DND-41 (cell line): Measurements from ENCODE around the gene SLC17A6.
A peak's percentile ranks its signal among the peaks of the same experiment; 100 is the strongest.

Experiments used
- ATAC-seq: fragments of 200-7000 bp; cut with Tn5 transposase; 3 replicates; pipeline ENCODE4 v1.9.1; 2021; ENCODE audit warnings: low read depth; ENCODE audit not compliant: insufficient read depth
- DNase-seq: peaks from one replicate; pipeline ENCODE4 v3.0.0-alpha.2; 2020
- H2AFZ ChIP-seq: 2 replicates; pipeline ENCODE4 v1.6.0; 2012; ENCODE audit warnings: low read depth, low read length
- H3K27ac ChIP-seq: 2 replicates; pipeline ENCODE4 v1.5.1; 2012; ENCODE audit warnings: low read length, inconsistent platforms
- H3K27me3 ChIP-seq: fragments of 200-600 bp; sonication (generic); 2 replicates; pipeline ENCODE4 v1.6.0; 2012; ENCODE audit warnings: low read length, mild to moderate bottlenecking, inconsistent platforms; ENCODE audit not compliant: insufficient read depth, poor library complexity
- H3K36me3 ChIP-seq: 2 replicates; pipeline ENCODE4 v1.5.1; 2012; ENCODE audit warnings: low read length, inconsistent platforms; ENCODE audit not compliant: insufficient read depth
- H3K4me1 ChIP-seq: 2 replicates; pipeline ENCODE4 v1.5.1; 2012; ENCODE audit warnings: mild to moderate bottlenecking, low read length; ENCODE audit not compliant: insufficient read depth
- H3K4me2 ChIP-seq: 2 replicates; pipeline ENCODE4 v1.6.0; 2012; ENCODE audit warnings: mild to moderate bottlenecking, moderate library complexity, low read length, inconsistent platforms; ENCODE audit not compliant: insufficient read depth
- H3K4me3 ChIP-seq, 2 experiments: fragments of 200-600 bp in 1 of 2; shearing (Covaris generic) in 1 of 2; 2 replicates each; pipeline ENCODE4 v1.5.1; 2012 to 2016; ENCODE audit warnings: inconsistent platforms in 2 of 2, low read length in 2 of 2, mild to moderate bottlenecking in 2 of 2, low read depth in 1 of 2, moderate library complexity in 1 of 2
- H3K79me2 ChIP-seq: 2 replicates; pipeline ENCODE4 v1.6.0; 2012; ENCODE audit warnings: low read length, inconsistent platforms; ENCODE audit not compliant: insufficient read depth
- H3K9ac ChIP-seq: 2 replicates; pipeline ENCODE4 v1.6.0; 2012; ENCODE audit warnings: low read depth, mild to moderate bottlenecking, inconsistent platforms, low read length, moderate library complexity
- H3K9me3 ChIP-seq: 2 replicates; pipeline ENCODE4 v1.5.1; 2012; ENCODE audit warnings: low read length, moderate library complexity, mild to moderate bottlenecking, inconsistent platforms; ENCODE audit not compliant: insufficient read depth, severe bottlenecking
- H4K20me1 ChIP-seq: 2 replicates; pipeline ENCODE4 v1.6.0; 2012; ENCODE audit warnings: low read length; ENCODE audit not compliant: insufficient read depth
- EZH2 ChIP-seq: IDR thresholded peaks from 3 replicates; pipeline ENCODE4 v1.6.1; 2012; ENCODE audit warnings: borderline replicate concordance, low read depth, mild to moderate bottlenecking, moderate library complexity, low read length, inconsistent platforms; ENCODE audit not compliant: severe bottlenecking
- TF ChIP-seq, protein P1 (sequence below): IDR thresholded peaks from 2 replicates; pipeline ENCODE4 v1.5.1; 2012; ENCODE audit warnings: borderline replicate concordance, low read length, moderate library complexity, mild to moderate bottlenecking; ENCODE audit not compliant: poor library complexity, severe bottlenecking; ENCODE audit errors: extremely low read depth

SLC17A6 gene

DNA sequence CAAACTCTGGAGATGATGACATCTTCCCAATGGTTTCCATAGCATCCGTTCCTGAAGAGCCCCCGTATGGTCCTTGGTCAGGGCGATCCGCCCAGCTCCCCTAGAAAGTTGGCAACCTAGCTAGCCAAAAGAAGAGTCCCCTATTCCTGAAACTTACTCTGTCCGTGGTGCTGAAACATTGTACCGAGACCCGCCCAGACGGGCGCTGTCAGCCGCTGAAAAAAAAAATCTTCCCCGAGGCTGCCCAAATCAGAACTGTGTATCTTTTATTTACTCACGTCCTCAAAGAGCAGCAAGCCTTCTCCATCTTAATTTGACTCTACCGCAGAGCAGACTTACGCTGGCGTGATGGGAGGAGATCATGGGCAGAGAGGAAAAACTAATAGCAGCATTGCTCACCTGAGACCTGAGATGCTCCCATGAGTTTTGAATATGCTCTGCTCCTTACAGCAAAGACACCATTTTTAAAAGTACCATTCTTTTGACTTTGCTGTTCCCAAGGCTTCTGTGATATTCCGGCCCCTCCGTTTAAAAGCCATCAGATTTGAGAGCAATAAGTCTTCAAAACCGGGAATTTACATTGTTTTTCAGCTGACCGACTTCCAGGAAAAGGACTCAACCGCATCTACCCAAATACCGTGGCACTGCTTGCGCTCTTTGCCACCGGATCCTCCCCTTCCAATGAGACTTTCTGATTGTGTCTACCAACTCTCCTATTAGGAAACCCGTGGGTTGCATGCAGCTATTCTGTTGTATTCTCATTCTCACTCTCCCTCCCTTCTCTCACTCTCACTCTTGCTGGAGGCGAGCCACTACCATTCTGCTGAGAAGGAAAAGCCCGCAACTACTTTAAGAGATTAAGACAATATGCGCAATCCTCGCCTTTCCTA lies at the start of gene SLC17A6:
Gene SLC17A6, plus strand, starts transcription at position 786 of the 890 bp plus-strand sequence. CDS start 153 bp downstream, outside the sequence.
- Histone ChIP-seq H3K9me3 (no peaks in the 10 kb centered on the region), H3K9ac (no peak within 1 kb of the TSS), H3K27ac (no peak within 1 kb of the TSS), H3K4me3 (no peak within 1 kb of the TSS), H3K27me3 (no peaks in the 10 kb centered on the region), H3K79me2 (no peaks in the 10 kb centered on the region), H2AFZ (no peak within 1 kb of the TSS), H4K20me1 (peaks cover 2% of the 10 kb centered on the region; the same call in 1 of the 2 replicates), H3K4me1 (no peaks in the 10 kb centered on the region), H3K36me3 (no peaks in the 10 kb centered on the region), H3K4me2 (no peak within 1 kb of the TSS)
- TF ChIP-seq EZH2 = no peak
- TF ChIP-seq, protein P1, sequence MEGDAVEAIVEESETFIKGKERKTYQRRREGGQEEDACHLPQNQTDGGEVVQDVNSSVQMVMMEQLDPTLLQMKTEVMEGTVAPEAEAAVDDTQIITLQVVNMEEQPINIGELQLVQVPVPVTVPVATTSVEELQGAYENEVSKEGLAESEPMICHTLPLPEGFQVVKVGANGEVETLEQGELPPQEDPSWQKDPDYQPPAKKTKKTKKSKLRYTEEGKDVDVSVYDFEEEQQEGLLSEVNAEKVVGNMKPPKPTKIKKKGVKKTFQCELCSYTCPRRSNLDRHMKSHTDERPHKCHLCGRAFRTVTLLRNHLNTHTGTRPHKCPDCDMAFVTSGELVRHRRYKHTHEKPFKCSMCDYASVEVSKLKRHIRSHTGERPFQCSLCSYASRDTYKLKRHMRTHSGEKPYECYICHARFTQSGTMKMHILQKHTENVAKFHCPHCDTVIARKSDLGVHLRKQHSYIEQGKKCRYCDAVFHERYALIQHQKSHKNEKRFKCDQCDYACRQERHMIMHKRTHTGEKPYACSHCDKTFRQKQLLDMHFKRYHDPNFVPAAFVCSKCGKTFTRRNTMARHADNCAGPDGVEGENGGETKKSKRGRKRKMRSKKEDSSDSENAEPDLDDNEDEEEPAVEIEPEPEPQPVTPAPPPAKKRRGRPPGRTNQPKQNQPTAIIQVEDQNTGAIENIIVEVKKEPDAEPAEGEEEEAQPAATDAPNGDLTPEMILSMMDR = no peak
- ATAC-seq (peak; percentile 77), DNase-seq (peak; percentile 47)

DNA sequence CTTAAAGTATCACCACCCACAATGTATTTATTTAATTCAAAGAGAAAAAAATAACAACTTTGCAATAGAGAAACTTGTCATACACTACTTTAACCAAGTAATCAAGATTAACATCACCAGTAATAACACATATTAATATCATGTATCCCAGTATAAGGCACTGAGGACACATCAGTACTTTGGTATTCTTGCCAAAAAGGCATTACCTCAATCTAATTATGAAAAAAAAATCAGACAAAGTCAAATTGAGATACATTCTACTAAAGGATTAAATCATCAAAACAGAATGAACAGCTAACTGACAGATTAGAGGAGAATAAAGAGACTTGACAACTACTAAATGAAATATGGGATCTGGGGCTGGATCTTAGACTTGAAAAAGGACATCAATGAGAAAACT lies 35.8 kb upstream of the SLC17A6 start:
- Histone ChIP-seq H3K27ac (no peak overlapping the region), H4K20me1 (no peaks in the 10 kb centered on the region), H3K4me3 (no peak overlapping the region), H3K9ac (no peak overlapping the region), H3K4me2 (no peak overlapping the region), H3K36me3 (no peaks in the 10 kb centered on the region), H3K4me1 (no peaks in the 10 kb centered on the region), H3K9me3 (no peaks in the 10 kb centered on the region), H3K27me3 (no peaks in the 10 kb centered on the region), H3K79me2 (no peaks in the 10 kb centered on the region), H2AFZ (no peak overlapping the region)
- DNase-seq (no peak), ATAC-seq (no peak)
- TF ChIP-seq, protein P1 = no peak
- TF ChIP-seq EZH2 = no peak

DNA sequence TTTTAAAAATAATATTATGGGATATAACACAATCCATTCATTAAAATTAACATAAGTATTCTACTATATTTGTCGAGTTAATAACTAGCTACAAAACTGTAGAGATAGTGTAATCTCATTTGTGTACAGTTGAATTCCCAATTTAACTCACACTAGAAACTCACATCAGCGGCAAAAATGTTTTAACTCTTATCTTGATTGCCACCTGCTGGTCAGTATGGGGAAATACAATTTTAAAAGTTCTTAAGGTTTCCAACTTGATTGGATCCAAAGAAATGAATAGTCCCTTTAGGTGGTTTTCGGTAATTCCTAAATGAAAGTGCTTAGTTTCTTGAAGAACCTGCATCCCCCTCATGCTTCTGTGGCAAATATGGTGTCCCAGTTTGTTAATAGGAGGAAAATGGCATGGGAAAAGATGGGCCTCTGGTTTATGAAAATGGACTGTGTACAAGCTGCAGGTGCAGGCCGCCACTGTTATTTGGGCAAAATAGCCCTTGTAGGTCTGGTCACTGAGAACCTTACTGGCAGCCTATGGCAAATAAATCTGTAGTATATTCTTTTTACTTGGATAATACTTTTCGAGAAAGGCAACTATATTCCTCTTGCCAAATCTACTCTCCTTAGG lies 33.7 kb upstream of the SLC17A6 start:
- Histone ChIP-seq H3K27me3 (no peaks in the 10 kb centered on the region), H3K4me1 (no peaks in the 10 kb centered on the region), H3K4me2 (no peak overlapping the region), H3K9ac (no peak overlapping the region), H3K9me3 (no peaks in the 10 kb centered on the region), H2AFZ (no peak overlapping the region), H3K27ac (no peak overlapping the region), H4K20me1 (no peaks in the 10 kb centered on the region), H3K79me2 (no peaks in the 10 kb centered on the region), H3K4me3 (no peak overlapping the region), H3K36me3 (no peaks in the 10 kb centered on the region)
- ATAC-seq = no peak
- DNase-seq = no peak
- TF ChIP-seq EZH2 = no peak
- TF ChIP-seq, protein P1 = peak; percentile 70
